WTC11 (cell line): ENCODE data around the gene SLC1A3. TPM values are rescaled to one million over a fixed set of nuclear protein-coding genes. Genes with fewer than 3 reads are reported as not detected.

Experiments
- ATAC-seq: fragments of 200-7000 bp; cut with Tn5 transposase; 2 replicates; pipeline ENCODE4 v1.10.0; 2021; ENCODE audit warnings: mild to moderate bottlenecking, moderate library complexity
- CTCF ChIA-PET: fragments of 300-600 bp; sonication (Branson Sonifier 250); formaldehyde crosslinking; loops from one replicate; lab custom pipeline; 2021; ENCODE audit warnings: antibody characterized with exemption; lab: Charles Lee
- POLR2A ChIA-PET: fragments of 350-600 bp; sonication (Branson Sonifier 250); formaldehyde crosslinking; loops from one replicate; lab custom pipeline; 2021; ENCODE audit warnings: antibody characterized with exemption; lab: Charles Lee
- DNase-seq: peaks from one replicate; pipeline ENCODE4 v3.0.0; 2021; ENCODE audit warnings: low spot score
- H3K27ac Mint-ChIP-seq: 2 replicates; pipeline ENCODE4 v1.8.0; 2021; ENCODE audit warnings: mixed read lengths
- H3K27me3 Mint-ChIP-seq: 2 replicates; pipeline ENCODE4 v1.8.0; 2021; ENCODE audit warnings: low read depth, mild to moderate bottlenecking, moderate library complexity, mixed read lengths
- H3K36me3 Mint-ChIP-seq: 2 replicates; pipeline ENCODE4 v1.8.0; 2021; ENCODE audit warnings: mixed read lengths
- H3K4me1 Mint-ChIP-seq: 2 replicates; pipeline ENCODE4 v1.8.0; 2022; ENCODE audit warnings: mixed read lengths
- H3K4me3 Mint-ChIP-seq: 2 replicates; pipeline ENCODE4 v1.8.0; 2021; ENCODE audit warnings: mild to moderate bottlenecking, moderate library complexity, mixed read lengths
- H3K9me3 Mint-ChIP-seq: 2 replicates; pipeline ENCODE4 v1.8.0; 2021; ENCODE audit warnings: mixed read lengths
- ATF6 ChIP-seq: sonication (generic); formaldehyde crosslinking; IDR thresholded peaks from 2 replicates; pipeline ENCODE4 v1.8.1; 2023; ENCODE audit warnings: mild to moderate bottlenecking, missing genetic modification reagents
- CREB1 ChIP-seq: sonication (generic); formaldehyde crosslinking; IDR thresholded peaks from 2 replicates; pipeline ENCODE4 v1.8.0; 2023; ENCODE audit warnings: mild to moderate bottlenecking, missing genetic modification reagents
- EMX1 ChIP-seq: fragments of 250-450 bp; sonication (Bioruptor Pico); IDR thresholded peaks from 2 replicates; pipeline ENCODE4 v1.8.0; 2021; ENCODE audit warnings: mild to moderate bottlenecking
- ETV6 ChIP-seq: sonication (generic); formaldehyde crosslinking; IDR thresholded peaks from 2 replicates; pipeline ENCODE4 v1.8.1; 2022; ENCODE audit warnings: mild to moderate bottlenecking, missing genetic modification reagents
- GTF2I ChIP-seq: fragments of 250-450 bp; sonication (Bioruptor Pico); conservative IDR thresholded peaks from 2 replicates; pipeline ENCODE4 v1.4.0; 2021; ENCODE audit warnings: mild to moderate bottlenecking
- HMGXB4 ChIP-seq: sonication (generic); formaldehyde crosslinking; IDR thresholded peaks from 2 replicates; pipeline ENCODE4 v1.8.1; 2023; ENCODE audit warnings: mild to moderate bottlenecking, moderate library complexity, missing genetic modification reagents
- MAX ChIP-seq: sonication (generic); formaldehyde crosslinking; IDR thresholded peaks from 2 replicates; pipeline ENCODE4 v1.8.0; 2022; ENCODE audit warnings: mild to moderate bottlenecking, missing genetic modification reagents
- MLX ChIP-seq: sonication (generic); formaldehyde crosslinking; IDR thresholded peaks from 2 replicates; pipeline ENCODE4 v1.8.1; 2023; ENCODE audit warnings: mild to moderate bottlenecking, missing genetic modification reagents, moderate library complexity
- MXD4 ChIP-seq: fragments of 250-450 bp; sonication (Bioruptor Pico); IDR thresholded peaks from 2 replicates; pipeline ENCODE4 v1.8.0; 2021; ENCODE audit warnings: mild to moderate bottlenecking, moderate library complexity, borderline replicate concordance
- NFATC4 ChIP-seq: fragments of 250-450 bp; sonication (Bioruptor Pico); IDR thresholded peaks from 2 replicates; pipeline ENCODE4 v1.9.0; 2021; ENCODE audit warnings: mild to moderate bottlenecking
- NFE2L1 ChIP-seq: sonication (generic); formaldehyde crosslinking; IDR thresholded peaks from 2 replicates; pipeline ENCODE4 v1.8.1; 2023; ENCODE audit warnings: missing genetic modification reagents
- PREB ChIP-seq: sonication (generic); formaldehyde crosslinking; IDR thresholded peaks from 2 replicates; pipeline ENCODE4 v1.8.1; 2022; ENCODE audit warnings: mild to moderate bottlenecking, missing genetic modification reagents, moderate library complexity, borderline replicate concordance
- RORB ChIP-seq: fragments of 250-450 bp; sonication (Bioruptor Pico); IDR thresholded peaks from 2 replicates; pipeline ENCODE4 v1.9.0; 2021; ENCODE audit warnings: mild to moderate bottlenecking
- SMAD3 ChIP-seq: sonication (generic); formaldehyde crosslinking; IDR thresholded peaks from 2 replicates; pipeline ENCODE4 v1.8.0; 2022; ENCODE audit warnings: missing genetic modification reagents, mild to moderate bottlenecking, borderline replicate concordance
- SOX15 ChIP-seq: fragments of 250-450 bp; sonication (Bioruptor Pico); IDR thresholded peaks from 2 replicates; pipeline ENCODE4 v1.9.0; 2021; ENCODE audit warnings: mild to moderate bottlenecking
- SP1 ChIP-seq: sonication (generic); formaldehyde crosslinking; conservative IDR thresholded peaks from 2 replicates; pipeline ENCODE4 v1.8.1; 2022; ENCODE audit warnings: missing genetic modification reagents
- STAT6 ChIP-seq: sonication (generic); formaldehyde crosslinking; conservative IDR thresholded peaks from 2 replicates; pipeline ENCODE4 v1.8.1; 2023; ENCODE audit warnings: mild to moderate bottlenecking, low read depth, missing genetic modification reagents, moderate library complexity
- TCF7 ChIP-seq: sonication (generic); formaldehyde crosslinking; IDR thresholded peaks from 2 replicates; pipeline ENCODE4 v1.8.0; 2022; ENCODE audit warnings: mild to moderate bottlenecking, low read depth, missing genetic modification reagents, moderate library complexity
- ZNF219 ChIP-seq: sonication (generic); formaldehyde crosslinking; IDR thresholded peaks from 2 replicates; pipeline ENCODE4 v1.8.0; 2023; ENCODE audit warnings: missing genetic modification reagents, mild to moderate bottlenecking, borderline replicate concordance
- ZNF232 ChIP-seq: sonication (generic); formaldehyde crosslinking; IDR thresholded peaks from 2 replicates; pipeline ENCODE4 v1.8.0; 2022; ENCODE audit warnings: mild to moderate bottlenecking, missing genetic modification reagents
- ZNF317 ChIP-seq: sonication (generic); formaldehyde crosslinking; IDR thresholded peaks from 2 replicates; pipeline ENCODE4 v1.8.1; 2023; ENCODE audit warnings: low read depth, mild to moderate bottlenecking, moderate library complexity, missing genetic modification reagents, borderline replicate concordance
- ZNF423 ChIP-seq: fragments of 250-450 bp; sonication (Bioruptor Pico); IDR thresholded peaks from 2 replicates; pipeline ENCODE4 v2.1.2; 2022; ENCODE audit warnings: mild to moderate bottlenecking, moderate library complexity
- ZNF425 ChIP-seq: fragments of 250-450 bp; sonication (Bioruptor Pico); conservative IDR thresholded peaks from 2 replicates; pipeline ENCODE4 v1.9.0; 2021; ENCODE audit warnings: mild to moderate bottlenecking
- total RNA-seq: library from RNA; stranded (reverse); gene quantifications from 3 replicates; pipeline ENCODE4 v1.2.3, GENCODE V29; 2021

SLC1A3 gene
- total RNA-seq, 1 experiment from 2014 or later: 77.9 TPM

- Mint-ChIP-seq H3K27me3 (no peaks in the 10 kb centered on the region), H3K27ac (no peak overlapping the region)
Observed at GRCh38 chr5:36682499-36682898, 76.1 kb downstream of the SLC1A3 start.

GRCh38 chr5:36683821-36684434, 77.5 kb downstream of the SLC1A3 start:
- Mint-ChIP-seq H3K27me3 (no peaks in the 10 kb centered on the region), H3K27ac (no peak overlapping the region), H3K4me1 (peaks cover 8% of the 10 kb centered on the region), H3K9me3 (no peaks in the 10 kb centered on the region), H3K4me3 (no peak overlapping the region), H3K36me3 (peaks cover 35% of the 10 kb centered on the region)
- POLR2A ChIA-PET: no interaction called here
- no peak for ATAC-seq
- DNase-seq: no peak
- CTCF ChIA-PET: interaction anchor here (2.0 kb wide), 1 partner anchor 12 kb away, joined by 8 read pairs; no protein-coding TSS in a partner anchor
- TF ChIP-seq ZNF219: no peak
- no peak for TF ChIP-seq NFATC4 (CRISPR knock-in tag)
- no peak for TF ChIP-seq EMX1
- TF ChIP-seq ETV6 (CRISPR knock-in tag): no peak
- no peak for TF ChIP-seq MAX
- TF ChIP-seq ZNF423: no peak
- no peak for TF ChIP-seq ZNF425
- no peak for TF ChIP-seq MXD4 (CRISPR knock-in tag)
- TF ChIP-seq ATF6 (CRISPR knock-in tag): no peak
- TF ChIP-seq RORB: no peak
- no peak for TF ChIP-seq NFE2L1 (CRISPR knock-in tag)
- TF ChIP-seq GTF2I (CRISPR knock-in tag): no peak
- TF ChIP-seq MLX: no peak
- no peak for TF ChIP-seq ZNF232
- TF ChIP-seq TCF7 (CRISPR knock-in tag): no peak
- no peak for TF ChIP-seq STAT6 (CRISPR knock-in tag)

More at GRCh38 chr5:36682499-36682898, 76.1 kb downstream of the SLC1A3 start:
- peaks cover 41% of the 10 kb centered on the region for H3K36me3 Mint-ChIP-seq
- no peak overlapping the region for H3K4me3 Mint-ChIP-seq
- H3K4me1 Mint-ChIP-seq: no peaks in the 10 kb centered on the region
- ChIA-PET CTCF (no interaction called here), POLR2A (no interaction called here)
- no peak for ATAC-seq
- H3K9me3 Mint-ChIP-seq: no peaks in the 10 kb centered on the region
- no peak for DNase-seq
- no peak for TF ChIP-seq CREB1 (CRISPR knock-in tag)
- no peak for TF ChIP-seq PREB
- TF ChIP-seq SOX15 (CRISPR knock-in tag): no peak
- TF ChIP-seq ZNF317 (CRISPR knock-in tag): no peak
- TF ChIP-seq SMAD3: no peak
- no peak for TF ChIP-seq NFE2L1 (CRISPR knock-in tag)
- TF ChIP-seq HMGXB4 (CRISPR knock-in tag): no peak
- no peak for TF ChIP-seq SP1 (CRISPR knock-in tag)
